Measurements from ENCODE around the gene CYTH1.
"Not testable (repeated sequence)": the region's sequence is repeated elsewhere in the genome, so short reads cannot be mapped to it uniquely, and the experiment has no call there.

Gene CYTH1

GRCh38 chr17:78687125-78687524, 94.9 kb downstream of the CYTH1 start:
- no peak for DNase-seq (ENCODE audit: low spot score)

GRCh38 chr17:78684026-78684425, 98.0 kb downstream of the CYTH1 start:
- DNase-seq (ENCODE audit: low spot score): no peak

- no peak for DNase-seq (ENCODE audit: low spot score)
Measured at GRCh38 chr17:78683408-78683961, 98.6 kb downstream of the CYTH1 start.

- no peak for DNase-seq (ENCODE audit: low spot score)
Measured at GRCh38 chr17:78682363-78682762, 99.7 kb downstream of the CYTH1 start.

- no peak for DNase-seq (ENCODE audit: low spot score)
Measured at GRCh38 chr17:78680436-78680835, 101.6 kb downstream of the CYTH1 start.

GRCh38 chr17:78679495-78680395, 102.3 kb downstream of the CYTH1 start:
- DNase-seq (ENCODE audit: low spot score): no peak

GRCh38 chr17:78678711-78679110, 103.4 kb downstream of the CYTH1 start:
- DNase-seq (ENCODE audit: low spot score): no peak

GRCh38 chr17:78678222-78678557, 103.9 kb downstream of the CYTH1 start:
- DNase-seq (ENCODE audit: low spot score): no peak

GRCh38 chr17:78677303-78678221, 104.5 kb downstream of the CYTH1 start:
- no peak for DNase-seq (ENCODE audit: low spot score)

GRCh38 chr17:78676412-78677302, 105.4 kb downstream of the CYTH1 start:
- no peak for DNase-seq (ENCODE audit: low spot score)

GRCh38 chr17:78675836-78676235, 106.2 kb downstream of the CYTH1 start:
- DNase-seq (ENCODE audit: low spot score): no peak

GRCh38 chr17:78675316-78675616, 106.8 kb downstream of the CYTH1 start:
- no peak for DNase-seq (ENCODE audit: low spot score)

- DNase-seq (ENCODE audit: low spot score): no peak
Measured at GRCh38 chr17:78674595-78675315, 107.3 kb downstream of the CYTH1 start.

- no peak for DNase-seq (ENCODE audit: low spot score)
Measured at GRCh38 chr17:78674156-78674555, 107.9 kb downstream of the CYTH1 start.

GRCh38 chr17:78673395-78673794, 108.7 kb downstream of the CYTH1 start:
- no peak for DNase-seq (ENCODE audit: low spot score)

GRCh38 chr17:78672871-78673371, 109.2 kb downstream of the CYTH1 start:
- DNase-seq (ENCODE audit: low spot score): no peak

GRCh38 chr17:78672005-78672404, 110.1 kb downstream of the CYTH1 start:
- no peak for DNase-seq (ENCODE audit: low spot score)

- DNase-seq (ENCODE audit: low spot score): not testable (repeated sequence)
Measured at GRCh38 chr17:78671726-78672001, 110.4 kb downstream of the CYTH1 start.

GRCh38 chr17:78670850-78671725, 111.0 kb downstream of the CYTH1 start:
- DNase-seq (ENCODE audit: low spot score): no peak

- DNase-seq (ENCODE audit: low spot score): no peak
Measured at GRCh38 chr17:78669975-78670518, 112.0 kb downstream of the CYTH1 start.
